H9 (cell line): ENCODE results near the gene ADARB2. TPM values are rescaled to one million over a fixed set of nuclear protein-coding genes. Genes with fewer than 3 reads are reported as not detected.

ENCODE experiments used
- DNase-seq: peaks from one replicate; pipeline ENCODE4 v3.0.0-alpha.2; 2017
- H2AFZ ChIP-seq: one replicate; pipeline ENCODE4 v1.6.1; 2013; ENCODE audit warnings: mild to moderate bottlenecking, low read length, control low read depth, moderate library complexity
- H2AK5ac ChIP-seq: 2 replicates; pipeline ENCODE4 v1.6.1; 2013; ENCODE audit warnings: low read length, control low read depth, mixed read lengths; ENCODE audit not compliant: insufficient read length
- H2BK120ac ChIP-seq: one replicate; pipeline ENCODE4 v1.6.1; 2013; ENCODE audit warnings: low read depth, mild to moderate bottlenecking, low read length, control low read depth, inconsistent platforms; ENCODE audit not compliant: poor library complexity, severe bottlenecking
- H2BK12ac ChIP-seq: 2 replicates; pipeline ENCODE4 v1.6.1; 2013; ENCODE audit warnings: low read length, control low read depth, mixed read lengths, low read depth; ENCODE audit not compliant: insufficient read length
- H2BK15ac ChIP-seq: 2 replicates; pipeline ENCODE4 v1.6.1; 2013; ENCODE audit warnings: low read depth, low read length, control low read depth
- H2BK20ac ChIP-seq: one replicate; pipeline ENCODE4 v1.6.1; 2013; ENCODE audit warnings: low read depth, mild to moderate bottlenecking, low read length, control low read depth, inconsistent platforms; ENCODE audit not compliant: poor library complexity, severe bottlenecking
- H2BK5ac ChIP-seq: 2 replicates; pipeline ENCODE4 v1.6.1; 2013; ENCODE audit warnings: low read length, control low read depth, mixed read lengths; ENCODE audit not compliant: insufficient read length
- H3K14ac ChIP-seq: 2 replicates; pipeline ENCODE4 v1.6.1; 2013; ENCODE audit warnings: low read length, control low read depth; ENCODE audit not compliant: insufficient read depth
- H3K18ac ChIP-seq: 2 replicates; pipeline ENCODE4 v1.6.1; 2013; ENCODE audit warnings: low read depth, mild to moderate bottlenecking, mixed read lengths, low read length, control low read depth; ENCODE audit not compliant: insufficient read length
- H3K23ac ChIP-seq: 2 replicates; pipeline ENCODE4 v1.6.1; 2013; ENCODE audit warnings: low read length, control low read depth, mixed read lengths, low read depth; ENCODE audit not compliant: insufficient read length
- H3K23me2 ChIP-seq: 2 replicates; pipeline ENCODE4 v1.6.1; 2013; ENCODE audit warnings: low read depth, mild to moderate bottlenecking, mixed read lengths, low read length, control low read depth; ENCODE audit not compliant: insufficient read length, poor library complexity, severe bottlenecking
- H3K27ac ChIP-seq: 2 replicates; pipeline ENCODE4 v1.5.1; 2013; ENCODE audit warnings: low read length, control low read depth, mixed read lengths, low read depth; ENCODE audit not compliant: insufficient read length
- H3K27me3 ChIP-seq: 2 replicates; pipeline ENCODE4 v1.6.1; 2013; ENCODE audit warnings: low read length, control low read depth, inconsistent platforms; ENCODE audit not compliant: insufficient read depth
- H3K4ac ChIP-seq: 2 replicates; pipeline ENCODE4 v1.6.1; 2013; ENCODE audit warnings: low read depth, mild to moderate bottlenecking, control low read depth, inconsistent platforms, low read length, moderate library complexity
- H3K4me1 ChIP-seq: 2 replicates; pipeline ENCODE4 v1.6.1; 2013; ENCODE audit warnings: low read length, control low read depth, inconsistent platforms; ENCODE audit not compliant: insufficient read depth
- H3K4me2 ChIP-seq: 2 replicates; pipeline ENCODE4 v1.6.1; 2013; ENCODE audit warnings: low read length, control low read depth, mixed read lengths; ENCODE audit not compliant: insufficient read length, insufficient read depth
- H3K56ac ChIP-seq: 2 replicates; pipeline ENCODE4 v1.6.1; 2013; ENCODE audit warnings: low read depth, mild to moderate bottlenecking, mixed read lengths, low read length, control low read depth; ENCODE audit not compliant: insufficient read length
- H3K79me1 ChIP-seq: 2 replicates; pipeline ENCODE4 v1.6.1; 2013; ENCODE audit warnings: low read depth, mild to moderate bottlenecking, moderate library complexity, low read length, control low read depth, inconsistent platforms; ENCODE audit not compliant: insufficient read depth, poor library complexity, severe bottlenecking
- H3K79me2 ChIP-seq: 2 replicates; pipeline ENCODE4 v1.6.1; 2013; ENCODE audit warnings: low read length, control low read depth, inconsistent platforms; ENCODE audit not compliant: insufficient read depth
- H3K9ac ChIP-seq: 2 replicates; pipeline ENCODE4 v1.6.1; 2013; ENCODE audit warnings: low read length, control low read depth, mixed read lengths; ENCODE audit not compliant: insufficient read length; ENCODE audit errors: extremely low read depth
- H3K9me3 ChIP-seq: one replicate; pipeline ENCODE4 v1.6.1; 2013; ENCODE audit warnings: low read depth, low read length, inconsistent platforms; ENCODE audit not compliant: control insufficient read depth
- H3T11ph ChIP-seq: one replicate; pipeline ENCODE4 v1.6.1; 2013; ENCODE audit warnings: mild to moderate bottlenecking, low read length, control low read depth, inconsistent platforms
- H4K20me1 ChIP-seq: one replicate; pipeline ENCODE4 v1.6.1; 2013; ENCODE audit not compliant: control insufficient read depth, insufficient read length, insufficient read depth
- H4K5ac ChIP-seq: 2 replicates; pipeline ENCODE4 v1.6.1; 2013; ENCODE audit warnings: low read depth, mild to moderate bottlenecking, mixed read lengths, low read length, control low read depth; ENCODE audit not compliant: insufficient read length
- H4K8ac ChIP-seq: replicated peaks from 2 replicates; pipeline ENCODE4 v1.6.1; 2013; ENCODE audit warnings: low read length, control low read depth, mixed read lengths, low read depth; ENCODE audit not compliant: insufficient read length
- H4K91ac ChIP-seq: 2 replicates; pipeline ENCODE4 v1.6.1; 2013; ENCODE audit warnings: low read depth, mild to moderate bottlenecking, moderate library complexity, mixed read lengths, low read length, control low read depth; ENCODE audit not compliant: insufficient read length
- H3K27ac Mint-ChIP-seq, 3 experiments: 2 replicates in 2 of 3; 3 replicates in 1 of 3; pipeline ENCODE4 v1.8.0; 2020 to 2021; ENCODE audit warnings: mixed read lengths in 3 of 3, mild to moderate bottlenecking in 1 of 3, moderate library complexity in 1 of 3
- H3K27me3 Mint-ChIP-seq: 2 replicates; pipeline ENCODE4 v1.8.0; 2021; ENCODE audit warnings: low read depth, mild to moderate bottlenecking, moderate library complexity, mixed read lengths
- H3K36me3 Mint-ChIP-seq, 3 experiments: 2 replicates in 2 of 3; 3 replicates in 1 of 3; pipeline ENCODE4 v1.8.0; 2020 to 2021; ENCODE audit warnings: low read depth in 3 of 3, mixed read lengths in 3 of 3; ENCODE audit not compliant: insufficient read depth in 1 of 3
- H3K4me1 Mint-ChIP-seq, 2 experiments: 2 replicates each; pipeline ENCODE4 v1.8.0; 2020; ENCODE audit warnings: mixed read lengths in 2 of 2
- H3K4me3 Mint-ChIP-seq, 2 experiments: 2 replicates in 1 of 2; 3 replicates in 1 of 2; pipeline ENCODE4 v1.8.0; 2020 to 2021; ENCODE audit warnings: mild to moderate bottlenecking in 2 of 2, mixed read lengths in 2 of 2, moderate library complexity in 1 of 2
- H3K9me3 Mint-ChIP-seq, 2 experiments: 2 replicates in 1 of 2; 3 replicates in 1 of 2; pipeline ENCODE4 v1.8.0; 2020; ENCODE audit warnings: mild to moderate bottlenecking in 2 of 2, mixed read lengths in 2 of 2, moderate library complexity in 1 of 2
- WGBS: extraction: QIAGEN DNeasy Blood & Tissue Kit; methylation state at CpG from one replicate; pipeline ENCODE4 v1.1.7; 2013; ENCODE audit warnings: missing lambda C conversion rate, low lambda C conversion rate, mixed read lengths; ENCODE audit not compliant: insufficient read length; ENCODE audit errors: extremely low coverage; 5-methylcytosine and 5-hydroxymethylcytosine counted together
- total RNA-seq: library from RNA; stranded (reverse); gene quantifications from 2 replicates; pipeline ENCODE4 v1.2.1, GENCODE V29; 2021
- TF ChIP-seq, protein P1 (sequence below): fragments of 200-600 bp; sonication (generic); conservative IDR thresholded peaks from 3 replicates; pipeline ENCODE4 v1.8.0; 2021; ENCODE audit warnings: antibody characterized with exemption, mild to moderate bottlenecking

The ADARB2 gene
- total RNA-seq, 1 experiment from 2014 or later: 0.87 TPM

DNA sequence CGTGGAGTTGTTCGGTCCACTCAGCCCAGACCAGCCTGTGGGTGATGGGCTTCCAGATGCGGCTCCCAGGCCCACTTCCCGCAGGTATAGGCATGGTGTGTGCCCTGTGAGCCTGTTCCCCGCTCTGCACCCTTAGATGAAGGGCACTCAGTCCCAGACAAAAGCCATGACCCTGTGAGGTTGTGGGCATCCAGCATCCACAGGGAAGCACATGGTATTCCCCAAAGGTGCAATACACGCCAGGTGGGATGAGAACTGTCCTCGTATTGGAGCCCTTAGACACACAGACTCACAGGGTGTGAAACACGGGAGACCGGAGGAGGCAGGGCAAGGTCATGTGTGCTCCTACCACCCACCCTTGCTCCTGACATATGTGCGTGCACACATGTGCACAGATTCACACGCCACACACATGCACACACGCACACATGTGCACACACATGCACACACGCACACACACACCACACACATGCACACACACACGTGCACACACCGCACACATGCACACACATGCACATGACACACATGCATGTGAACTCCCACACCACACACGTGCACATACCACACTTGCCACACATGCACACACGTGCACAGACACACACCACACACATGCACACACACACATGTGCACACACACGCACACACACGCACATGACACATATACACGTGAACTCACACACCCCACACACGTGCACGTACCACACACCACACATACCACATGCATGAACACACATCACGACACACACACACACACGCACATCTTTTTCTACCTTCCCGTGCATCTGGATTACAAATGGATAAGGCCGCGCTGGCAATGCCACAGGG, 361.8 kb downstream of the ADARB2 start:
- no peak overlapping the region for H3K23ac ChIP-seq
- no peaks in the 10 kb centered on the region for H4K20me1 ChIP-seq
- no peaks in the 10 kb centered on the region for H3K79me1 ChIP-seq
- H3K4ac ChIP-seq: no peak overlapping the region
- no peaks in the 10 kb centered on the region for H3K23me2 ChIP-seq
- H4K8ac ChIP-seq: no peak overlapping the region
- Mint-ChIP-seq H3K4me3 (no peak overlapping the region), H3K36me3 (peaks cover 0 to 2% (median 0%) of the 10 kb centered on the region in 3 experiments; a peak in 1 of 7 replicates), H3K4me1 (peaks cover 28 to 29% of the 10 kb centered on the region in 2 experiments), H3K27me3 (no peaks in the 10 kb centered on the region; the same call in none of the 2 replicates), H3K9me3 (peaks cover 2 to 4% of the 10 kb centered on the region in 2 experiments; a peak in 3 of 5 replicates), H3K27ac (peak overlapping the region in 2 of 3 experiments; percentile 46 to 81; a peak in 4 of 7 replicates)
- TF ChIP-seq, protein P1, sequence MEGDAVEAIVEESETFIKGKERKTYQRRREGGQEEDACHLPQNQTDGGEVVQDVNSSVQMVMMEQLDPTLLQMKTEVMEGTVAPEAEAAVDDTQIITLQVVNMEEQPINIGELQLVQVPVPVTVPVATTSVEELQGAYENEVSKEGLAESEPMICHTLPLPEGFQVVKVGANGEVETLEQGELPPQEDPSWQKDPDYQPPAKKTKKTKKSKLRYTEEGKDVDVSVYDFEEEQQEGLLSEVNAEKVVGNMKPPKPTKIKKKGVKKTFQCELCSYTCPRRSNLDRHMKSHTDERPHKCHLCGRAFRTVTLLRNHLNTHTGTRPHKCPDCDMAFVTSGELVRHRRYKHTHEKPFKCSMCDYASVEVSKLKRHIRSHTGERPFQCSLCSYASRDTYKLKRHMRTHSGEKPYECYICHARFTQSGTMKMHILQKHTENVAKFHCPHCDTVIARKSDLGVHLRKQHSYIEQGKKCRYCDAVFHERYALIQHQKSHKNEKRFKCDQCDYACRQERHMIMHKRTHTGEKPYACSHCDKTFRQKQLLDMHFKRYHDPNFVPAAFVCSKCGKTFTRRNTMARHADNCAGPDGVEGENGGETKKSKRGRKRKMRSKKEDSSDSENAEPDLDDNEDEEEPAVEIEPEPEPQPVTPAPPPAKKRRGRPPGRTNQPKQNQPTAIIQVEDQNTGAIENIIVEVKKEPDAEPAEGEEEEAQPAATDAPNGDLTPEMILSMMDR: no peak
- peaks cover 3% of the 10 kb centered on the region; the same call in 1 of the 2 replicates for H3K4me1 ChIP-seq
- H4K91ac ChIP-seq: no peak overlapping the region
- no peak overlapping the region for H3T11ph ChIP-seq
- H3K27ac ChIP-seq: no peak overlapping the region
- no peaks in the 10 kb centered on the region for H3K9me3 ChIP-seq
- WGBS: no CpG with 5 or more reads among the region's 27 CpGs
- no peak overlapping the region for H2BK12ac ChIP-seq
- no peak overlapping the region for H3K4me2 ChIP-seq
- H3K56ac ChIP-seq: no peak overlapping the region
- H2BK15ac ChIP-seq: no peak overlapping the region
- H3K14ac ChIP-seq: no peak overlapping the region
- H3K18ac ChIP-seq: no peak overlapping the region
- no peak overlapping the region for H2AK5ac ChIP-seq
- DNase-seq: no peak
- H3K9ac ChIP-seq: no peak overlapping the region
- no peak overlapping the region for H2BK5ac ChIP-seq
- H2BK120ac ChIP-seq: no peak overlapping the region
- H2BK20ac ChIP-seq: no peak overlapping the region
- no peak overlapping the region for H2AFZ ChIP-seq
- no peak overlapping the region for H4K5ac ChIP-seq
- no peaks in the 10 kb centered on the region for H3K27me3 ChIP-seq
- no peaks in the 10 kb centered on the region; the same call in 1 of the 2 replicates for H3K79me2 ChIP-seq
